A549 (cell line): ENCODE measurements around the gene CCDC190.

Source experiments
- CEBPB ChIP-seq, 2 experiments: fragments of >200 bp in 1 of 2; sonication (Bioruptor Twin) in 1 of 2; formaldehyde crosslinking in 1 of 2; IDR thresholded peaks; 2 replicates each; pipeline ENCODE4 v1.6.1; 2012 to 2016
- EP300 ChIP-seq, 2 experiments: fragments of >200 bp; sonication (Bioruptor Twin); formaldehyde crosslinking; IDR thresholded peaks; 2 replicates in 1 of 2; 3 replicates in 1 of 2; pipeline ENCODE4 v1.6.1; 2016 to 2017
- HDAC2 ChIP-seq: fragments of 200-600 bp; sonication (generic); IDR thresholded peaks from 2 replicates; pipeline ENCODE4 v1.6.1; 2016
- POLR2A ChIP-seq: IDR thresholded peaks from 2 replicates; pipeline ENCODE4 v1.6.1; 2012; ENCODE audit warnings: mild to moderate bottlenecking, low read length
- RAD21 ChIP-seq, 2 experiments: fragments of >200 bp in 1 of 2; sonication (Bioruptor Twin) in 1 of 2; formaldehyde crosslinking in 1 of 2; IDR thresholded peaks in 1 of 2; conservative IDR thresholded peaks in 1 of 2; 2 replicates in 1 of 2; 3 replicates in 1 of 2; pipeline ENCODE4 v1.6.1; 2012 to 2018; ENCODE audit warnings: inconsistent platforms in 1 of 2
- TFCP2L1 ChIP-seq: fragments of 250-450 bp; sonication (Bioruptor Pico); IDR thresholded peaks from 2 replicates; pipeline ENCODE4 v1.5.0; 2021; ENCODE audit warnings: mild to moderate bottlenecking
- TF ChIP-seq, protein P1 (sequence below): fragments of >200 bp; sonication (Bioruptor Twin); formaldehyde crosslinking; IDR thresholded peaks from 3 replicates; pipeline ENCODE4 v1.5.1; 2016
- TF ChIP-seq, protein P2 (sequence below): IDR thresholded peaks from 2 replicates; pipeline ENCODE4 v1.6.1; 2012; ENCODE audit warnings: low read depth, borderline replicate concordance
- TF ChIP-seq, protein P3 (sequence below): fragments of 250-450 bp; sonication (Bioruptor Pico); IDR thresholded peaks from 2 replicates; pipeline ENCODE4 v1.5.0; 2021; ENCODE audit warnings: mild to moderate bottlenecking, moderate library complexity, borderline replicate concordance

DNA sequence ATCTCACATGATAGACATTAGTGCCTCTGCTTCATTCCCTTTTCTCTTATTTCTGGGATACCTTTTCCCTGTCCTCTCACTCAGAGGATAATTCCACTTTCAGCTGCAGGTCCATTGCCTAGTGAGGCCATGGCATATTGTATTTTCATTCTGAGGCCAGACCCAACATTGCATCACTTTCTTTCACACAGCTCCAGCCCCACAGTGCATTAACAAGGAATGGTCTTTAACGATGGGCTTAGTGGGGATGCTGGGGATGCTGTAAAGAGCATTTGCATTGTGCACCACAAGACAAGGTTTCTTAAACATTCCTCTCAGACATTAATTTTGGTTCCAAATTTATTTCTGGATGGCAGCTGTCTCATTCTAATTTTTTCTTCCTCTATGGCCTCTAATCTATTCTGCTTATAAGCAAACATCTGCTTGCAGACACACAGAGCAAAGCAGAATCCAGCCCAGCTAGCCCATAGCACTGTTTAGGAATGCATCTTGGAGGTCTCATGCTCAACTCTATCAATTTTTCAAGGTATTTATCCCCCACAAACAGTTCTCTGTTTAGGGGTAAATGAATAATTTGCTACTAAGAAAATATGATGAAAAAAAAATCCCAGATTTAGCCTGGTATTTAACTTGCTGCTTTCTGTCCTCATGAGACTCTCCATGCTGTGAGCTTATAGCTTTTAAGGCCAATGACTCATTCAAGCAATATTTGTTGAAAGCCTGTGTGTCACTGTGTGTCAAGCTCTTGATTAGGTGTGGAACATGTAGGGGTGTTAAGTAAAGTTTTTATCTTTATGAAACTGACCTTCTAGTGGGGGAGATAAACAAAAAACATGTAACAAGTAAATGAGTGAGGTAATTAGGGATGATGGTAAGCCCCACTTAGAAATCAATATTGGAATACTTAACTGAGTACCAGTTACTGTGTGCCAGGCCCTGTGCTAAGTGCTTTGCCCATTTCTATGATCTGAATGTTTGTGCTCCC is 44.5 kb upstream of the CCDC190 start:
- TF ChIP-seq, protein P1, sequence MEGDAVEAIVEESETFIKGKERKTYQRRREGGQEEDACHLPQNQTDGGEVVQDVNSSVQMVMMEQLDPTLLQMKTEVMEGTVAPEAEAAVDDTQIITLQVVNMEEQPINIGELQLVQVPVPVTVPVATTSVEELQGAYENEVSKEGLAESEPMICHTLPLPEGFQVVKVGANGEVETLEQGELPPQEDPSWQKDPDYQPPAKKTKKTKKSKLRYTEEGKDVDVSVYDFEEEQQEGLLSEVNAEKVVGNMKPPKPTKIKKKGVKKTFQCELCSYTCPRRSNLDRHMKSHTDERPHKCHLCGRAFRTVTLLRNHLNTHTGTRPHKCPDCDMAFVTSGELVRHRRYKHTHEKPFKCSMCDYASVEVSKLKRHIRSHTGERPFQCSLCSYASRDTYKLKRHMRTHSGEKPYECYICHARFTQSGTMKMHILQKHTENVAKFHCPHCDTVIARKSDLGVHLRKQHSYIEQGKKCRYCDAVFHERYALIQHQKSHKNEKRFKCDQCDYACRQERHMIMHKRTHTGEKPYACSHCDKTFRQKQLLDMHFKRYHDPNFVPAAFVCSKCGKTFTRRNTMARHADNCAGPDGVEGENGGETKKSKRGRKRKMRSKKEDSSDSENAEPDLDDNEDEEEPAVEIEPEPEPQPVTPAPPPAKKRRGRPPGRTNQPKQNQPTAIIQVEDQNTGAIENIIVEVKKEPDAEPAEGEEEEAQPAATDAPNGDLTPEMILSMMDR, result no peak
- TF ChIP-seq HDAC2, result no peak
- TF ChIP-seq EP300 (IDR thresholded peaks at IDR 0.05), result no peak
- no peak for TF ChIP-seq TFCP2L1 (CRISPR knock-in tag)
- TF ChIP-seq, protein P2, sequence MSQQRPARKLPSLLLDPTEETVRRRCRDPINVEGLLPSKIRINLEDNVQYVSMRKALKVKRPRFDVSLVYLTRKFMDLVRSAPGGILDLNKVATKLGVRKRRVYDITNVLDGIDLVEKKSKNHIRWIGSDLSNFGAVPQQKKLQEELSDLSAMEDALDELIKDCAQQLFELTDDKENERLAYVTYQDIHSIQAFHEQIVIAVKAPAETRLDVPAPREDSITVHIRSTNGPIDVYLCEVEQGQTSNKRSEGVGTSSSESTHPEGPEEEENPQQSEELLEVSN, result no peak
- no peak for TF ChIP-seq RAD21 (conservative IDR thresholded peaks at IDR 0.05 in 1 of 2, IDR thresholded peaks at IDR 0.05 in 1 of 2)
- TF ChIP-seq CEBPB (IDR thresholded peaks at IDR 0.05), result no peak
- TF ChIP-seq, protein P3, sequence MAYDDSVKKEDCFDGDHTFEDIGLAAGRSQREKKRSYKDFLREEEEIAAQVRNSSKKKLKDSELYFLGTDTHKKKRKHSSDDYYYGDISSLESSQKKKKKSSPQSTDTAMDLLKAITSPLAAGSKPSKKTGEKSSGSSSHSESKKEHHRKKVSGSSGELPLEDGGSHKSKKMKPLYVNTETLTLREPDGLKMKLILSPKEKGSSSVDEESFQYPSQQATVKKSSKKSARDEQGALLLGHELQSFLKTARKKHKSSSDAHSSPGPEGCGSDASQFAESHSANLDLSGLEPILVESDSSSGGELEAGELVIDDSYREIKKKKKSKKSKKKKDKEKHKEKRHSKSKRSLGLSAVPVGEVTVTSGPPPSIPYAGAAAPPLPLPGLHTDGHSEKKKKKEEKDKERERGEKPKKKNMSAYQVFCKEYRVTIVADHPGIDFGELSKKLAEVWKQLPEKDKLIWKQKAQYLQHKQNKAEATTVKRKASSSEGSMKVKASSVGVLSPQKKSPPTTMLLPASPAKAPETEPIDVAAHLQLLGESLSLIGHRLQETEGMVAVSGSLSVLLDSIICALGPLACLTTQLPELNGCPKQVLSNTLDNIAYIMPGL (CRISPR knock-in tag), result no peak
- TF ChIP-seq POLR2A, result no peak
